ENCODE data around the gene C1QTNF6.

DNA sequence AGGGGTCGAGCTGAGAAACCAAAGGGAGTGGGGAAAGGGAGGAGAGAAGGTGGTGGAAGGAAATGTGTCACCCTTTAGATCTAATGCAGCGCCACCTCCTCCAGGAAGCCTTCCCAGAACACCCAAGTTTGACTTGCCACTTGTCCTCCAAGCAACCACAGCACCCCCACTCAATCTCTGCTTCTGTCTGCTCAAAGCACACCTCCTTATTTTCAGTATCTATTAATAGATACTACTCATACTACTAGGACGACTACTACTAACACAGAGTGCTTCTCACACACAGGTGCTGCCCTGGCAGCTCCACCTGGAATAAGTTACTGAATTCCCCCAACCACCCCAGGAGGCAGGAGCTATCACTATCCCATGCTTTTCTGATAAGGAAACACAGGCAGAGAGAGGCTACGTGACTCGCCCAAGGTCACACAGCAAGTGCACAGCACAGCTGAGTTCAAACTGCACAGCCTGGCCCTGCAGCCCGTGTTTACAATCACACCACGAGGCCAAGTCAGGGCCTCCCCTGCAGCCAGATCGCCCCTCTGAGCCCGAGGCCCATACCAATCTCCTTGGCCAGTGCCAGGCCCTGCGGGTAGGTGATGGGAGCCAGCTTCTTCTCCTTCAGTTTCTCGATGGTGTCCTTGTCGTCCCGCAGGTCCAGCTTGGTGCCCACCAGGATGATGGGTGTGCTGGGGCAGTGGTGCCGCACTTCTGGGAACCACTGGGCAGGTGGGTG is 42.8 kb upstream of the C1QTNF6 start:
- TF ChIP-seq GATA2 (IDR thresholded peaks at IDR 0.05; ENCODE audit: low read depth, low read length) (no peak), GATA3 (IDR thresholded peaks at IDR 0.05; ENCODE audit: low read depth, low read length) (no peak)
